ACHN (cell line): ENCODE measurements around the gene MPO.

Source experiments
- DNase-seq: peaks from one replicate; pipeline ENCODE4 v3.0.0-alpha.2; 2015
- in situ Hi-C: cut with HindIII; loops from 2 replicates; pipeline ENCODE4 v1.10.0; 2017; ENCODE audit warnings: low sequenced_read_pairs, low pct_ligation_motif_present, low pct_unique_long_range_greater_than_20kb

The MPO gene

GRCh38 chr17:58270476-58271215, 10.1 kb downstream of the MPO start:
- in situ Hi-C loops: no loop called here
- no peak for DNase-seq

- in situ Hi-C loops: no loop called here
- no peak for DNase-seq
These were observed 11.0 kb downstream of the MPO start for GRCh38 chr17:58269557-58270291.

- in situ Hi-C loops: no loop called here
- no peak for DNase-seq
These were observed 11.8 kb downstream of the MPO start for GRCh38 chr17:58268774-58269556.

- DNase-seq: no peak
- in situ Hi-C loops: no loop called here
These were observed 12.4 kb downstream of the MPO start for GRCh38 chr17:58268326-58268725.

- in situ Hi-C loops: no loop called here
- DNase-seq: no peak
These were observed 13.1 kb downstream of the MPO start for GRCh38 chr17:58267347-58268324.

GRCh38 chr17:58265902-58266875, 14.5 kb downstream of the MPO start:
- in situ Hi-C loops: no loop called here
- no peak for DNase-seq

- in situ Hi-C loops: no loop called here
These were observed 15.5 kb downstream of the MPO start for GRCh38 chr17:58265271-58265670.

GRCh38 chr17:58264407-58265103, 16.2 kb downstream of the MPO start:
- no peak for DNase-seq
- in situ Hi-C loops: no loop called here

More at GRCh38 chr17:58265271-58265670, 15.5 kb downstream of the MPO start:
- no peak for DNase-seq

GRCh38 chr17:58263773-58264172, 17.0 kb downstream of the MPO start:
- no peak for DNase-seq
- in situ Hi-C loops: no loop called here

- in situ Hi-C loops: no loop called here
- no peak for DNase-seq
These were observed 18.6 kb downstream of the MPO start for GRCh38 chr17:58262149-58262548.

GRCh38 chr17:58254803-58255202, 25.9 kb downstream of the MPO start:
- DNase-seq: no peak
- in situ Hi-C loops: no loop called here

GRCh38 chr17:58253082-58253481, 27.7 kb downstream of the MPO start:
- in situ Hi-C loops: no loop called here
- no peak for DNase-seq

GRCh38 chr17:58252141-58252540, 28.6 kb downstream of the MPO start:
- in situ Hi-C loops: no loop called here
- no peak for DNase-seq

- DNase-seq: no peak
- in situ Hi-C loops: no loop called here
These were observed 30.3 kb downstream of the MPO start for GRCh38 chr17:58250344-58251011.

GRCh38 chr17:58249270-58250133, 31.2 kb downstream of the MPO start:
- DNase-seq: peak; percentile 48
- in situ Hi-C loops: no loop called here
